ENCODE results near the gene JPT1.

- TF ChIP-seq POLR2AphosphoS5 (IDR thresholded peaks at IDR 0.05; ENCODE audit: low read depth, low read length) = 0 out of 2 replicates have a peak, but pooled peaks have one; percentile 19
- TF ChIP-seq CTCF (IDR thresholded peaks at IDR 0.05) = no peak
Measured at GRCh38 chr17:75125984-75126383, 28.3 kb downstream of the JPT1 start.

Data from Panc1 (cell line).